HepG2 (cell line): Measurements from ENCODE around the gene NPHP3. TPM values are rescaled to one million over a fixed set of nuclear protein-coding genes. Genes with fewer than 3 reads are reported as not detected.

ENCODE experiments used
- ASH2L ChIP-seq: fragments of 300-600, 200-600 bp; sonication (generic); IDR thresholded peaks from 2 replicates; pipeline ENCODE4 v1.7.0; 2017; ENCODE audit warnings: low read depth, mild to moderate bottlenecking, moderate library complexity, mixed read lengths, low read length; ENCODE audit not compliant: insufficient read length
- CREM ChIP-seq, 2 experiments: sonication (generic) in 1 of 2; formaldehyde crosslinking in 1 of 2; IDR thresholded peaks; 2 replicates each; pipeline versions ENCODE4 v1.4.0 to v1.6.1; 2016 to 2020; ENCODE audit warnings: antibody characterized with exemption in 1 of 2, mild to moderate bottlenecking in 1 of 2, missing genetic modification reagents in 1 of 2
- ELF4 ChIP-seq: sonication (generic); formaldehyde crosslinking; IDR thresholded peaks from 2 replicates; pipeline ENCODE4 v1.5.0; 2020; ENCODE audit warnings: missing genetic modification reagents, mild to moderate bottlenecking, moderate library complexity, borderline replicate concordance
- ETV5 ChIP-seq: IDR thresholded peaks from 2 replicates; pipeline ENCODE4 v1.6.1; 2018; ENCODE audit warnings: missing biosample characterization, missing genetic modification reagents, inconsistent platforms, borderline replicate concordance
- GATAD2A ChIP-seq: IDR thresholded peaks from 2 replicates; pipeline ENCODE4 v1.6.1; 2016
- HDAC2 ChIP-seq: sonication (generic); formaldehyde crosslinking; IDR thresholded peaks from 2 replicates; pipeline ENCODE4 v1.4.0; 2020; ENCODE audit warnings: missing genetic modification reagents
- HNRNPL ChIP-seq: fragments of 200-400 bp; formaldehyde crosslinking; IDR thresholded peaks from 2 replicates; pipeline ENCODE4 v1.6.1; 2017; ENCODE audit warnings: mild to moderate bottlenecking, low read depth, low read length
- HOXD1 ChIP-seq: sonication (generic); formaldehyde crosslinking; IDR thresholded peaks from 2 replicates; pipeline ENCODE4 v1.5.0; 2020; ENCODE audit warnings: missing genetic modification reagents
- KDM2A ChIP-seq: sonication (generic); formaldehyde crosslinking; IDR thresholded peaks from 2 replicates; pipeline ENCODE4 v1.4.0; 2020; ENCODE audit warnings: low read depth, missing genetic modification reagents, borderline replicate concordance
- MEF2D ChIP-seq: sonication (generic); formaldehyde crosslinking; IDR thresholded peaks from 2 replicates; pipeline ENCODE4 v1.5.1; 2020; ENCODE audit warnings: mild to moderate bottlenecking, missing genetic modification reagents
- PAX8 ChIP-seq: sonication (generic); formaldehyde crosslinking; IDR thresholded peaks from 2 replicates; pipeline ENCODE4 v1.8.0; 2022; ENCODE audit warnings: mild to moderate bottlenecking, missing genetic modification reagents, borderline replicate concordance
- SALL2 ChIP-seq: sonication (generic); formaldehyde crosslinking; IDR thresholded peaks from 2 replicates; pipeline ENCODE4 v1.8.1; 2023; ENCODE audit warnings: mild to moderate bottlenecking, missing genetic modification reagents, inconsistent platforms
- SATB2 ChIP-seq: sonication (generic); formaldehyde crosslinking; IDR thresholded peaks from 2 replicates; pipeline ENCODE4 v1.5.0; 2020; ENCODE audit warnings: missing genetic modification reagents
- STAG1 ChIP-seq: sonication (generic); formaldehyde crosslinking; IDR thresholded peaks from 2 replicates; pipeline ENCODE4 v1.4.0; 2020; ENCODE audit warnings: missing genetic modification reagents
- ZC3H13 ChIP-seq: sonication (generic); formaldehyde crosslinking; IDR thresholded peaks from 2 replicates; pipeline ENCODE4 v1.8.1; 2023; ENCODE audit warnings: mild to moderate bottlenecking, missing genetic modification reagents, moderate library complexity
- ZNF138 ChIP-seq: sonication (generic); formaldehyde crosslinking; IDR thresholded peaks from 2 replicates; pipeline ENCODE4 v1.5.0; 2020; ENCODE audit warnings: mild to moderate bottlenecking, low read depth, missing genetic modification reagents
- ZNF143 ChIP-seq: sonication (generic); formaldehyde crosslinking; IDR thresholded peaks from 2 replicates; pipeline ENCODE4 v1.4.0; 2020; ENCODE audit warnings: missing genetic modification reagents
- ZNF317 ChIP-seq: sonication (generic); formaldehyde crosslinking; IDR thresholded peaks from 2 replicates; pipeline ENCODE4 v1.5.0; 2020; ENCODE audit warnings: mild to moderate bottlenecking, missing genetic modification reagents
- ZNF33B ChIP-seq: sonication (generic); formaldehyde crosslinking; IDR thresholded peaks from 2 replicates; pipeline ENCODE4 v1.5.1; 2020; ENCODE audit warnings: mild to moderate bottlenecking, missing genetic modification reagents
- ZNF678 ChIP-seq: sonication (generic); formaldehyde crosslinking; IDR thresholded peaks from 2 replicates; pipeline ENCODE4 v1.4.0; 2020; ENCODE audit warnings: mild to moderate bottlenecking, missing genetic modification reagents
- ZNF83 ChIP-seq: sonication (generic); formaldehyde crosslinking; IDR thresholded peaks from 2 replicates; pipeline ENCODE4 v1.4.0; 2020; ENCODE audit warnings: missing genetic modification reagents, mild to moderate bottlenecking, borderline replicate concordance
- polyA plus RNA-seq, 8 experiments: library from polyadenylated mRNA; depleted of rRNA in 3 of 8; stranded (reverse) in 7 of 8; unstranded in 1 of 8; fragments of >200 nt; fragmentation: Illumina TruSeq in 4 of 8; extraction: Trizol in 4 of 8; gene quantifications; 2 replicates each; pipeline versions ENCODE4 v1.2.1 to v1.2.3, GENCODE V29; 2011 to 2016; ENCODE audit warnings: low read depth in 4 of 8, missing spikeins in 1 of 8, mixed read lengths in 1 of 8; ENCODE audit not compliant: insufficient read depth in 1 of 8
- total RNA-seq, 5 experiments: library from RNA; depleted of rRNA; stranded (reverse); fragments of >200 nt; fragmentation: Illumina TruSeq; extraction: Trizol; gene quantifications; 2 replicates each; pipeline ENCODE4 v1.2.3, GENCODE V29; 2016; ENCODE audit warnings: low read depth in 1 of 5
- TF ChIP-seq, protein P1 (sequence below): sonication (generic); formaldehyde crosslinking; IDR thresholded peaks from 2 replicates; pipeline ENCODE4 v1.5.1; 2020; ENCODE audit warnings: mild to moderate bottlenecking, moderate library complexity, missing genetic modification reagents
- TF ChIP-seq, protein P2 (sequence below): IDR thresholded peaks from 2 replicates; pipeline ENCODE4 v1.6.1; 2016; ENCODE audit warnings: mild to moderate bottlenecking, missing biosample characterization, missing genetic modification reagents
- TF ChIP-seq, protein P3 (sequence below): sonication (generic); formaldehyde crosslinking; conservative IDR thresholded peaks from 2 replicates; pipeline ENCODE4 v1.4.0; 2020; ENCODE audit warnings: mild to moderate bottlenecking, missing genetic modification reagents, moderate library complexity

The NPHP3 gene
- total and polyA plus RNA-seq, 2 of the 13 experiments (the other 11 are each of a cell fraction or from before 2014, with no cell fraction given), result 11.0 to 20.2 TPM

DNA sequence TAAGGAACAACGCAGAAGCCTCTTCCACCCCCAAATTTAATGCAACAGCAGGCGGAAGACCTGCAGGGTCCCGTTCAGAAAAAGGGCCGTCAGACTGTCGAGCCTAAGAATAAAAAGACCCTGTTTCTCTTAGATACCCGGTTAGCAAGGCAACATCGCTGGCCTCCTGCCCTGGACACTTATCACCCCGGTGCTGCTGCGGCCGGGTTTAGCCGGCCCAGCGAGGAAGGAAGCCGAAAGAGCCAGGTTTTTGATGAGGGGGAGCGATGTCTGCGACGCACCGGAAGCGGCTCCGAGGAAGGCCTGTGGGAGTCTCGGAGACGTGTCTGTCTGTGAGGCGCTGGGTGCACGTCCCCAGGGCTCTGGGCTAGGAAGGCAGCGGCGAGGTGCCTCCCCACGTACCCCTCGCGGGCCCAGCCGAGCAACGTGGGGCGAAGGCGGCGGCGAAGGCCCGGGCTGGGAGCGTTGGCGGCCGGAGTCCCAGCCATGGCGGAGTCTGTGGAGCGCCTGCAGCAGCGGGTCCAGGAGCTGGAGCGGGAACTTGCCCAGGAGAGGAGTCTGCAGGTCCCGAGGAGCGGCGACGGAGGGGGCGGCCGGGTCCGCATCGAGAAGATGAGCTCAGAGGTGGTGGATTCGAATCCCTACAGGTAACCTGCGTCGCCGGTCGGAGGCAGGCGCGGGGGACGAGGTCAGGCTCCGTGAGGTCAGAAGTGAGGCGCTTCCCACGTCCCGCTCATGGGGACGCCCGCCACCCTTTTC lies 62.0 kb downstream of the NPHP3 start, which contains the start of gene UBA5 (continued):
- TF ChIP-seq ZNF143 (CRISPR knock-in tag) (peak; percentile 46), ZNF83 (CRISPR knock-in tag) (0 out of 2 replicates have a peak, but pooled peaks have one; percentile 22), SALL2 (CRISPR knock-in tag) (peak; percentile 6; the same call in 1 of the 2 replicates), ASH2L (peak; percentile 93), ZNF33B (CRISPR knock-in tag) (peak; percentile 54; the same call in 1 of the 2 replicates), HNRNPL (0 out of 2 replicates have a peak, but pooled peaks have one; percentile 46), ZNF678 (0 out of 2 replicates have a peak, but pooled peaks have one; percentile 29), ETV5 (CRISPR knock-in tag) (peak; percentile 70), KDM2A (CRISPR knock-in tag) (peak; percentile 77; the same call in 1 of the 2 replicates), HDAC2 (peak; percentile 26; the same call in 1 of the 2 replicates), HOXD1 (peak; percentile 56; the same call in 1 of the 2 replicates), SATB2 (CRISPR knock-in tag) (peak; percentile 55; the same call in 1 of the 2 replicates), STAG1 (CRISPR knock-in tag) (no peak), ZNF317 (CRISPR knock-in tag) (peak; percentile 62; the same call in 1 of the 2 replicates), PAX8 (CRISPR knock-in tag) (0 out of 2 replicates have a peak, but pooled peaks have one; percentile 30), MEF2D (CRISPR knock-in tag) (0 out of 2 replicates have a peak, but pooled peaks have one; percentile 12), GATAD2A (CRISPR knock-in tag) (peak; percentile 12; the same call in 1 of the 2 replicates), ELF4 (peak; percentile 72; the same call in 1 of the 2 replicates), ZNF138 (CRISPR knock-in tag) (no peak), ZC3H13 (CRISPR knock-in tag) (0 out of 2 replicates have a peak, but pooled peaks have one; percentile 40), CREM (IDR thresholded peaks at IDR 0.05) (0 out of 2 replicates have a peak, but pooled peaks have one; percentile 10), CREM (CRISPR knock-in tag; IDR thresholded peaks at IDR 0.05) (no peak)
- TF ChIP-seq, protein P1, sequence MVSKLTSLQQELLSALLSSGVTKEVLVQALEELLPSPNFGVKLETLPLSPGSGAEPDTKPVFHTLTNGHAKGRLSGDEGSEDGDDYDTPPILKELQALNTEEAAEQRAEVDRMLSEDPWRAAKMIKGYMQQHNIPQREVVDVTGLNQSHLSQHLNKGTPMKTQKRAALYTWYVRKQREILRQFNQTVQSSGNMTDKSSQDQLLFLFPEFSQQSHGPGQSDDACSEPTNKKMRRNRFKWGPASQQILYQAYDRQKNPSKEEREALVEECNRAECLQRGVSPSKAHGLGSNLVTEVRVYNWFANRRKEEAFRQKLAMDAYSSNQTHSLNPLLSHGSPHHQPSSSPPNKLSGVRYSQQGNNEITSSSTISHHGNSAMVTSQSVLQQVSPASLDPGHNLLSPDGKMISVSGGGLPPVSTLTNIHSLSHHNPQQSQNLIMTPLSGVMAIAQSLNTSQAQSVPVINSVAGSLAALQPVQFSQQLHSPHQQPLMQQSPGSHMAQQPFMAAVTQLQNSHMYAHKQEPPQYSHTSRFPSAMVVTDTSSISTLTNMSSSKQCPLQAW (CRISPR knock-in tag), result peak; percentile 46
- TF ChIP-seq, protein P2, sequence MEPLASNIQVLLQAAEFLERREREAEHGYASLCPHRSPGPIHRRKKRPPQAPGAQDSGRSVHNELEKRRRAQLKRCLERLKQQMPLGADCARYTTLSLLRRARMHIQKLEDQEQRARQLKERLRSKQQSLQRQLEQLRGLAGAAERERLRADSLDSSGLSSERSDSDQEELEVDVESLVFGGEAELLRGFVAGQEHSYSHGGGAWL, result peak; percentile 74; the same call in 1 of the 2 replicates
- TF ChIP-seq, protein P3, sequence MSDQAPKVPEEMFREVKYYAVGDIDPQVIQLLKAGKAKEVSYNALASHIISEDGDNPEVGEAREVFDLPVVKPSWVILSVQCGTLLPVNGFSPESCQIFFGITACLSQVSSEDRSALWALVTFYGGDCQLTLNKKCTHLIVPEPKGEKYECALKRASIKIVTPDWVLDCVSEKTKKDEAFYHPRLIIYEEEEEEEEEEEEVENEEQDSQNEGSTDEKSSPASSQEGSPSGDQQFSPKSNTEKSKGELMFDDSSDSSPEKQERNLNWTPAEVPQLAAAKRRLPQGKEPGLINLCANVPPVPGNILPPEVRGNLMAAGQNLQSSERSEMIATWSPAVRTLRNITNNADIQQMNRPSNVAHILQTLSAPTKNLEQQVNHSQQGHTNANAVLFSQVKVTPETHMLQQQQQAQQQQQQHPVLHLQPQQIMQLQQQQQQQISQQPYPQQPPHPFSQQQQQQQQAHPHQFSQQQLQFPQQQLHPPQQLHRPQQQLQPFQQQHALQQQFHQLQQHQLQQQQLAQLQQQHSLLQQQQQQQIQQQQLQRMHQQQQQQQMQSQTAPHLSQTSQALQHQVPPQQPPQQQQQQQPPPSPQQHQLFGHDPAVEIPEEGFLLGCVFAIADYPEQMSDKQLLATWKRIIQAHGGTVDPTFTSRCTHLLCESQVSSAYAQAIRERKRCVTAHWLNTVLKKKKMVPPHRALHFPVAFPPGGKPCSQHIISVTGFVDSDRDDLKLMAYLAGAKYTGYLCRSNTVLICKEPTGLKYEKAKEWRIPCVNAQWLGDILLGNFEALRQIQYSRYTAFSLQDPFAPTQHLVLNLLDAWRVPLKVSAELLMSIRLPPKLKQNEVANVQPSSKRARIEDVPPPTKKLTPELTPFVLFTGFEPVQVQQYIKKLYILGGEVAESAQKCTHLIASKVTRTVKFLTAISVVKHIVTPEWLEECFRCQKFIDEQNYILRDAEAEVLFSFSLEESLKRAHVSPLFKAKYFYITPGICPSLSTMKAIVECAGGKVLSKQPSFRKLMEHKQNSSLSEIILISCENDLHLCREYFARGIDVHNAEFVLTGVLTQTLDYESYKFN (CRISPR knock-in tag), result peak; percentile 31
